ENCODE results near the gene DIAPH1.

- TF ChIP-seq POLR2A (IDR thresholded peaks at IDR 0.05) (no peak), POLR2AphosphoS5 (IDR thresholded peaks at IDR 0.05) (no peak), EP300 (IDR thresholded peaks at IDR 0.05; ENCODE audit: low read depth) (no peak)
- TF ChIP-seq, protein P1, sequence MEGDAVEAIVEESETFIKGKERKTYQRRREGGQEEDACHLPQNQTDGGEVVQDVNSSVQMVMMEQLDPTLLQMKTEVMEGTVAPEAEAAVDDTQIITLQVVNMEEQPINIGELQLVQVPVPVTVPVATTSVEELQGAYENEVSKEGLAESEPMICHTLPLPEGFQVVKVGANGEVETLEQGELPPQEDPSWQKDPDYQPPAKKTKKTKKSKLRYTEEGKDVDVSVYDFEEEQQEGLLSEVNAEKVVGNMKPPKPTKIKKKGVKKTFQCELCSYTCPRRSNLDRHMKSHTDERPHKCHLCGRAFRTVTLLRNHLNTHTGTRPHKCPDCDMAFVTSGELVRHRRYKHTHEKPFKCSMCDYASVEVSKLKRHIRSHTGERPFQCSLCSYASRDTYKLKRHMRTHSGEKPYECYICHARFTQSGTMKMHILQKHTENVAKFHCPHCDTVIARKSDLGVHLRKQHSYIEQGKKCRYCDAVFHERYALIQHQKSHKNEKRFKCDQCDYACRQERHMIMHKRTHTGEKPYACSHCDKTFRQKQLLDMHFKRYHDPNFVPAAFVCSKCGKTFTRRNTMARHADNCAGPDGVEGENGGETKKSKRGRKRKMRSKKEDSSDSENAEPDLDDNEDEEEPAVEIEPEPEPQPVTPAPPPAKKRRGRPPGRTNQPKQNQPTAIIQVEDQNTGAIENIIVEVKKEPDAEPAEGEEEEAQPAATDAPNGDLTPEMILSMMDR (IDR thresholded peaks at IDR 0.05), result no peak
Observed at GRCh38 chr5:141623186-141623585, 4.4 kb upstream of the DIAPH1 start.

Measured in transverse colon (tissue), 4 donors.